ENCODE results near the gene HEXIM1.

- TF ChIP-seq EZH2 (IDR thresholded peaks at IDR 0.05; ENCODE audit: borderline replicate concordance) (no peak), CTCF (IDR thresholded peaks at IDR 0.05; ENCODE audit: poor library complexity) (no peak), EZH2phosphoT487 (IDR thresholded peaks at IDR 0.05; ENCODE audit: low read depth, severe bottlenecking, unreplicated experiment) (no peak)
These were observed 23.3 kb downstream of the HEXIM1 start for GRCh38 chr17:45171338-45172231.

All from hepatocyte (in vitro differentiated cells).